Measurements from ENCODE around the gene SDK2.

The SDK2 gene

GRCh38 chr17:73469311-73469710 lies 174.9 kb downstream of the SDK2 start:
- DNase-seq (ENCODE audit: low read depth in 1 of 2, low spot score in 1 of 2): no peak
- Histone ChIP-seq H3K27ac (replicated peaks) (no peak overlapping the region), H3K4me3 (replicated peaks; ENCODE audit: insufficient read depth, low read length) (no peak overlapping the region), H3K27me3 (ENCODE audit: insufficient read depth, poor library complexity, severe bottlenecking) (no peaks in the 10 kb centered on the region)
- TF ChIP-seq SPI1 (IDR thresholded peaks at IDR 0.05; ENCODE audit: borderline replicate concordance, low read depth) (no peak), POLR2AphosphoS5 (IDR thresholded peaks at IDR 0.05; ENCODE audit: low read depth) (no peak), GABPA (IDR thresholded peaks at IDR 0.05; ENCODE audit: low read depth) (no peak), CTCF (IDR thresholded peaks at IDR 0.05; ENCODE audit: insufficient read depth, low read length) (no peak), REST (IDR thresholded peaks at IDR 0.05; ENCODE audit: insufficient replicate concordance, low read depth) (no peak)

- DNase-seq (ENCODE audit: low read depth in 1 of 2, low spot score in 1 of 2): no peak
- H3K27ac ChIP-seq (replicated peaks): no peak overlapping the region
- H3K4me3 ChIP-seq (replicated peaks; ENCODE audit: insufficient read depth, low read length): no peak overlapping the region
- TF ChIP-seq POLR2AphosphoS5 (IDR thresholded peaks at IDR 0.05; ENCODE audit: low read depth) (no peak), REST (IDR thresholded peaks at IDR 0.05; ENCODE audit: insufficient replicate concordance, low read depth) (no peak), SPI1 (IDR thresholded peaks at IDR 0.05; ENCODE audit: borderline replicate concordance, low read depth) (no peak), CTCF (IDR thresholded peaks at IDR 0.05; ENCODE audit: insufficient read depth, low read length) (no peak), GABPA (IDR thresholded peaks at IDR 0.05; ENCODE audit: low read depth) (no peak)
- H3K27me3 ChIP-seq (ENCODE audit: insufficient read depth, poor library complexity, severe bottlenecking): no peaks in the 10 kb centered on the region
Observed at GRCh38 chr17:73468221-73468620, 176.0 kb downstream of the SDK2 start.

- H3K27ac ChIP-seq (replicated peaks): no peak overlapping the region
- no peak overlapping the region for H3K4me3 ChIP-seq (replicated peaks; ENCODE audit: insufficient read depth, low read length)
- TF ChIP-seq SPI1 (IDR thresholded peaks at IDR 0.05; ENCODE audit: borderline replicate concordance, low read depth) (no peak), CTCF (IDR thresholded peaks at IDR 0.05; ENCODE audit: insufficient read depth, low read length) (no peak), GABPA (IDR thresholded peaks at IDR 0.05; ENCODE audit: low read depth) (no peak), REST (IDR thresholded peaks at IDR 0.05; ENCODE audit: insufficient replicate concordance, low read depth) (no peak), POLR2AphosphoS5 (IDR thresholded peaks at IDR 0.05; ENCODE audit: low read depth) (no peak)
- no peaks in the 10 kb centered on the region for H3K27me3 ChIP-seq (ENCODE audit: insufficient read depth, poor library complexity, severe bottlenecking)
- DNase-seq (ENCODE audit: low read depth in 1 of 2, low spot score in 1 of 2): no peak
Observed at GRCh38 chr17:73467651-73468050, 176.6 kb downstream of the SDK2 start.
